CD8-positive, alpha-beta memory T cell (primary cell): ENCODE data around the gene ETV6. TPM values are rescaled to one million over a fixed set of nuclear protein-coding genes. Genes with fewer than 3 reads are reported as not detected.

Experiments used
- CTCF ChIA-PET: fragments of 350-600 bp; sonication (Branson Sonifier 250); formaldehyde crosslinking; loops from one replicate; lab custom pipeline; 2021; ENCODE audit warnings: antibody characterized with exemption; lab: Charles Lee
- POLR2A ChIA-PET: fragments of 350-600 bp; sonication (Branson Sonifier 250); formaldehyde crosslinking; loops from one replicate; lab custom pipeline; 2021; ENCODE audit warnings: antibody characterized with exemption; lab: Charles Lee
- DNase-seq, 5 donors: peaks; one replicate each; pipeline versions ENCODE4 v3.0.0 to v3.0.0-alpha.2; 2020 to 2022; ENCODE audit warnings: mixed read lengths in 1 of 5
- H3K27ac ChIP-seq: one replicate; pipeline ENCODE4 v1.7.0; 2013; ENCODE audit warnings: low read depth, mild to moderate bottlenecking, low read length, moderate library complexity
- H3K27me3 ChIP-seq: 2 replicates; pipeline ENCODE4 v1.7.0; 2013; ENCODE audit warnings: low read length, mild to moderate bottlenecking; ENCODE audit not compliant: insufficient read depth, poor library complexity, severe bottlenecking
- H3K36me3 ChIP-seq: 2 replicates; pipeline ENCODE4 v1.7.0; 2013; ENCODE audit warnings: mild to moderate bottlenecking, low read length, moderate library complexity; ENCODE audit not compliant: insufficient read depth
- H3K4me1 ChIP-seq: 2 replicates; pipeline ENCODE4 v1.7.0; 2013; ENCODE audit warnings: mild to moderate bottlenecking, low read length, moderate library complexity; ENCODE audit not compliant: insufficient read depth
- H3K4me3 ChIP-seq: 2 replicates; pipeline ENCODE4 v1.7.0; 2013; ENCODE audit warnings: mild to moderate bottlenecking, low read length
- H3K9me3 ChIP-seq: 2 replicates; pipeline ENCODE4 v1.7.0; 2013; ENCODE audit warnings: mild to moderate bottlenecking, low read length
- H3K27ac Mint-ChIP-seq, 8 donors: one replicate each; pipeline ENCODE4 v1.8.0; 2020 to 2021; ENCODE audit warnings: mixed read lengths in 8 of 8, mild to moderate bottlenecking in 6 of 8, inconsistent platforms in 3 of 8, moderate library complexity in 3 of 8
- H3K27me3 Mint-ChIP-seq, 2 donors: one replicate each; pipeline ENCODE4 v1.8.0; 2020 to 2021; ENCODE audit warnings: mixed read lengths in 2 of 2, mild to moderate bottlenecking in 1 of 2, moderate library complexity in 1 of 2
- H3K36me3 Mint-ChIP-seq, 3 donors: one replicate each; pipeline ENCODE4 v1.8.0; 2020 to 2021; ENCODE audit warnings: mixed read lengths in 3 of 3, inconsistent platforms in 1 of 3, mild to moderate bottlenecking in 1 of 3
- H3K4me1 Mint-ChIP-seq, 3 donors: one replicate each; pipeline ENCODE4 v1.8.0; 2020 to 2021; ENCODE audit warnings: mixed read lengths in 3 of 3, inconsistent platforms in 1 of 3, mild to moderate bottlenecking in 1 of 3
- H3K4me3 Mint-ChIP-seq, 7 donors: one replicate each; pipeline ENCODE4 v1.8.0; 2020 to 2021; ENCODE audit warnings: mixed read lengths in 7 of 7, mild to moderate bottlenecking in 6 of 7, moderate library complexity in 4 of 7, inconsistent platforms in 2 of 7
- H3K9me3 Mint-ChIP-seq, 5 donors: one replicate each; pipeline ENCODE4 v1.8.0; 2020 to 2022; ENCODE audit warnings: mixed read lengths in 5 of 5, mild to moderate bottlenecking in 3 of 5, moderate library complexity in 2 of 5, inconsistent platforms in 1 of 5
- polyA plus RNA-seq: library from polyadenylated mRNA; unstranded; fragments of 300-500 nt; fragmentation: Illumina TruSeq; gene quantifications from one replicate; pipeline ENCODE4 v1.2.3, GENCODE V29; 2021
- total RNA-seq, 2 experiments: library from RNA; stranded (reverse); gene quantifications; one replicate each; pipeline ENCODE4 v1.2.3, GENCODE V29; 2021

The ETV6 gene
- total and polyA plus RNA-seq, 3 experiments from 2014 or later, result 6.0 to 51.5 (median 49.3) TPM

DNA sequence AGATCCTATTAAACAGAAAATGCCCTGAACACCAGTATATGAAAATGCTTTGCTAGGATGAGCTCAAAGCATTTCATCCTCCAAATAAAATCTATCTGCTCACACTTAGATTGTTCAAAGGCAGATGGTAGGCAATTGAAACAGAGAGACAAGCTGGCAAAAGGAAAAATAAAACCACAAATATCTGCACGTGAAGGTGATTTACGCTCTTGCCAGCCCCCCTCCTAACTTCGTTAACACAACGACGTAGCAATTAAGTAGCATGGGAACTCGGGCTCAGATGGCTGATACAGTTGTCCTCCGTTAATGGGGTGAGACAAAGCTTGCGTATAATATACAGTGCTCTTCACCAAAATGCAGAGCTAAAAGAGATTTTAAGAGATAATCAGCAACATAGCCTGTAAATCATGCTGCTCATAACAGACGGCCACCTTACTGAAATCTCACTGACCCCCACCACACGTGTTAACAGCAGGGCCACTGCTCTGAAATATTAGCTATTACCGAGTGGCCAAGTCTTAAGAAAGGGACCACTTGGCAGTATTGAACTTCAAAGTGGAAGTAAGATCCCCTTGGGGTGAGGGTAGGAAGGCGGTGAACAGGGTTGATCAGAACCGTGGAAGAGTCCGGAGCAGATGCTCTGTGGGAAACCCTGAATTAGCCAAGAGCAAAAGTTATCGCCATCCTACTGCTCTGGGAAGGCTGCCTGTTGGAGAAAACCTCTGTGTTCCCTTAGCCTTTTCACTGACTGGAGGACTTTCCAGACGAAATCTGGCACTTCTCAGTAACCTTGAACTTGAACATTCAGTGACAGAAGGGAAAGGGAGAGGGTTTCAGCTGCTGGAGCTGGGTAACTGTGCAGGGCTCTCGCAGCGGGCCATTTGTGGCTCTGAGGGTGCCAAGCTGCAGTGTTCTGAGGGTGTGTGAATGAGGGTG lies 23.1 kb downstream of the ETV6 start:
- Mint-ChIP-seq H3K27me3 (no peaks in the 10 kb centered on the region), H3K9me3 (no peaks in the 10 kb centered on the region), H3K4me3 (no peak overlapping the region), H3K4me1 (peaks cover 37 to 87% (median 76%) of the 10 kb centered on the region in 3 donors), H3K27ac (peak overlapping the region in 3 of 8 donors; percentile 9 to 39 (median 31)), H3K36me3 (peaks cover 0 to 3% (median 2%) of the 10 kb centered on the region in 3 donors)
- DNase-seq, result no peak
- H3K4me1 ChIP-seq, result peaks cover 9% of the 10 kb centered on the region
- no peaks in the 10 kb centered on the region for H3K27me3 ChIP-seq
- no peak overlapping the region for H3K4me3 ChIP-seq
- no peak overlapping the region for H3K27ac ChIP-seq
- no peaks in the 10 kb centered on the region for H3K9me3 ChIP-seq
- ChIA-PET POLR2A (interaction anchor here (0.9 kb wide), 1 partner anchor 360 kb away, joined by 3 read pairs; no protein-coding TSS in a partner anchor), CTCF (no interaction called here)
- no peaks in the 10 kb centered on the region for H3K36me3 ChIP-seq

DNA sequence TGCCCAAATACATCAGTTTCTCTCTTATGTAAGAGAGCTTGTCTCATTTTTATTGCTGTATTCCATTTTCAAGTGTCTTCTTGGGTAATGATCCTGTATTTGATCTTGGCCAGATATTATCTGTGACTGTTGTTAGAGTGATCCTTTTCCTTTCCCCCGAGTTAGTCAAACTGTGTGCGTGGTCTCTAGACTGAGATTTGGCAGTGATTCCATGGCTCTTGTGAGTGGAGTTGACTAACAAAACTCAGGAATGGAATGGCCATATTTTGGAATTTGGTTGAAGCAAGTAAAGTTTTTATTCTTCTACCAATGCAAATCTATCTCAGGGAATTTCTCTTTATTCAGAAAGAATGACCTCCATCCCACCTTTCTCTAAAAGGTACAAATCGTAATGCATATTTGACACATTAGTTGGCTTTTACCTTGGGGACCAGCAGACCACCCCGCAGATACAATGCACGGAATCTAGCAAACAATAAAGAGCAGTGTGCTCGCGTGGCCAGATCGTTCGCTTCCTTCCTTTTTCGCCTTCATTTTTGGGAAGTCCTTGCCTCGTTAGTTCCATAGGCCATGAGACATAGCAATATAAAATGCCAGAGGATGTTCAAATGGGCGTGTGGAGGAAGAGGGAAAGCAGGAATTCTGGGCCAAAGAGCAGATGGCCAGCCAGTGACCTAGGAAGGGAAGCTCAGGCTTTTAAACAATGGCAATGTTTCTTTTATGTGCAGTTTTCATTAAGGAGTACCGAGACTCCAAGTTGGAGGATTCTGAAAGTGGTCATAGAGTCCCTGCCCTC lies 24.4 kb downstream of the ETV6 start:
- no peak for DNase-seq
- peaks cover 33 to 78% (median 71%) of the 10 kb centered on the region in 3 donors for H3K4me1 Mint-ChIP-seq
- Histone ChIP-seq H3K27me3 (no peaks in the 10 kb centered on the region), H3K36me3 (no peaks in the 10 kb centered on the region), H3K27ac (no peak overlapping the region), H3K4me1 (peaks cover 9% of the 10 kb centered on the region), H3K4me3 (no peak overlapping the region), H3K9me3 (no peaks in the 10 kb centered on the region)
- CTCF ChIA-PET, result interaction anchor here (1.1 kb wide), 1 partner anchor 58 kb away, joined by 4 read pairs; no protein-coding TSS in a partner anchor
- H3K27ac Mint-ChIP-seq, result peak overlapping the region in 1 of 8 donors; percentile 49
- peaks cover 0 to 10% (median 7%) of the 10 kb centered on the region in 3 donors for H3K36me3 Mint-ChIP-seq
- H3K4me3 Mint-ChIP-seq, result no peak overlapping the region
- H3K27me3 Mint-ChIP-seq, result no peaks in the 10 kb centered on the region
- POLR2A ChIA-PET, result no interaction called here
- H3K9me3 Mint-ChIP-seq, result no peaks in the 10 kb centered on the region

DNA sequence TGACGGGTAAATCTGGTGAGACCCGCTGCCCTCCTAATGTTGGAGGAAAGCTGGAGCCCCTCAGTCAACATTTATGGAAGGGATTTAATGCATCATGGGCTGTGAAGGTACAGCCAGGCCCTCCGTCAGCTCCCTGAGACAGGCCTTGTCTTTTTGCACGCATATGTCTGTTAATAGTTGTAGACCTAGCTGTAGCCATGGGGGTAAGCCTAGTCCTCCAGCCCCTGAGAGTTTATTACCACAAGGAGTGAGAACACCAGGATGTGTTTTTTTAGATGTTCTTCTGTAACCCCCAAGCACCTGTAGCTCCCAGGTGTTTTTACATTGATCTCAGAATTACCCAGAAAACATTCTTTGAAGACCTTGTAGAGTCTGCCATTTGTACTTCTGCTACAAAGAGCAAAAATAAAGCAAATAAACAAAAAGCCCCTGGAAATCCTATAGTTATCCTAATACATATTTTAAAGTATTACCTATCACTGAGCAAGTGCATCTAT lies 25.5 kb downstream of the ETV6 start:
- CTCF ChIA-PET, result interaction anchor here (1.1 kb wide), 1 partner anchor 57 kb away, joined by 4 read pairs; no protein-coding TSS in a partner anchor
- Mint-ChIP-seq H3K9me3 (no peaks in the 10 kb centered on the region), H3K4me1 (peaks cover 28 to 74% (median 66%) of the 10 kb centered on the region in 3 donors), H3K27me3 (no peaks in the 10 kb centered on the region), H3K4me3 (no peak overlapping the region), H3K36me3 (peaks cover 0 to 10% (median 7%) of the 10 kb centered on the region in 3 donors), H3K27ac (peak overlapping the region in 1 of 8 donors; percentile 56)
- Histone ChIP-seq H3K9me3 (no peaks in the 10 kb centered on the region), H3K36me3 (no peaks in the 10 kb centered on the region), H3K27ac (no peak overlapping the region), H3K27me3 (no peaks in the 10 kb centered on the region), H3K4me1 (peaks cover 9% of the 10 kb centered on the region), H3K4me3 (no peak overlapping the region)
- POLR2A ChIA-PET, result no interaction called here
- DNase-seq, result no peak

DNA sequence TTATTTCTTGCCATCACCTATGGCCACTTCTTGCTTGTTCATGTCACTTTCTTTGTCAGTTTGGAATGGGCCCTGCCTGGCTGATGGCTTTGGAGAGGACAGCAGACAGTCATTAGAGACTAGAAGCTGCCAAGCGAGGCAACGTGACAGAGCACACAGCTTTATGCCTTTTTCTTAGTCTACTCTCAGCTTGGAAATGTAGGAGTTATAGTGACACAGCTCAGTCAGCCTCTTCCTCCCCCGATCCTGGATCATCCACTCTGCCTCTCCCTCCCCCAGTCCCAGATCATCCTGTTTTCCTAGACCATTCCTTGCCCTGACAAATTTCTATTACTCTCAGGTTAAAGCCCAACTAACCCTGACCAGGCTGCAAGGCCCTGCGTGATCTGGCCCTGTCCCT lies 26.6 kb downstream of the ETV6 start:
- H3K9me3 ChIP-seq, result no peaks in the 10 kb centered on the region
- peaks cover 9% of the 10 kb centered on the region for H3K4me1 ChIP-seq
- Mint-ChIP-seq H3K27ac (peak overlapping the region in 2 of 8 donors; percentile 10 to 66), H3K4me1 (peaks cover 29 to 73% (median 70%) of the 10 kb centered on the region in 3 donors), H3K36me3 (peaks cover 0 to 10% (median 9%) of the 10 kb centered on the region in 3 donors), H3K27me3 (no peaks in the 10 kb centered on the region), H3K9me3 (no peaks in the 10 kb centered on the region), H3K4me3 (no peak overlapping the region)
- no peak overlapping the region for H3K4me3 ChIP-seq
- no peaks in the 10 kb centered on the region for H3K36me3 ChIP-seq
- no peak for DNase-seq
- CTCF ChIA-PET, result interaction anchor here (1.0 kb wide), 1 partner anchor 10 kb away, joined by 3 read pairs; no protein-coding TSS in a partner anchor
- POLR2A ChIA-PET, result interaction anchor here (0.6 kb wide), 1 partner anchor 708 kb away, joined by 5 read pairs; no protein-coding TSS in a partner anchor
- H3K27me3 ChIP-seq, result no peaks in the 10 kb centered on the region
- no peak overlapping the region for H3K27ac ChIP-seq

DNA sequence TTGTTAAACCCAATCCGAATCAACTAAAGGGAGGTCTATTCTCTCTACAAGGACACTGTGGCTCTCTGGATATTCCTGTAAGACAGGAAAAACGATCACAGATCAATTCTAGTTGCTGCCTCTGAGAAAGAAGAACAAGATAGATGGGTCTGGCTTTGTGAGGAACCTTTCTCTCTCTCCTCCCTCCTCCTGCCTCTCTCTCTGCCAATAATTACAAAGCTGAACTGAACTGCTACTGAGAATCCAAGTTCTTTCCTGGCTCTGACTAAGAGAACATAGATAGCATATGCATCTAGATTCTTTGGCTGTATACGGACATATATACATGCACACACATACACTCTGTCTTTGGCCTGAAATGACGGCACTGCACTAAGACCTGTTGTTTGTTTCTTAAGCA lies 27.6 kb downstream of the ETV6 start:
- Mint-ChIP-seq H3K4me1 (peaks cover 27 to 65% (median 64%) of the 10 kb centered on the region in 3 donors), H3K27ac (no peak overlapping the region), H3K9me3 (no peaks in the 10 kb centered on the region), H3K4me3 (no peak overlapping the region), H3K27me3 (no peaks in the 10 kb centered on the region), H3K36me3 (peaks cover 6 to 12% (median 10%) of the 10 kb centered on the region in 3 donors)
- Histone ChIP-seq H3K9me3 (no peaks in the 10 kb centered on the region), H3K4me1 (peaks cover 9% of the 10 kb centered on the region), H3K27ac (no peak overlapping the region), H3K27me3 (no peaks in the 10 kb centered on the region), H3K4me3 (no peak overlapping the region), H3K36me3 (no peaks in the 10 kb centered on the region)
- ChIA-PET CTCF (no interaction called here), POLR2A (no interaction called here)
- no peak for DNase-seq

DNA sequence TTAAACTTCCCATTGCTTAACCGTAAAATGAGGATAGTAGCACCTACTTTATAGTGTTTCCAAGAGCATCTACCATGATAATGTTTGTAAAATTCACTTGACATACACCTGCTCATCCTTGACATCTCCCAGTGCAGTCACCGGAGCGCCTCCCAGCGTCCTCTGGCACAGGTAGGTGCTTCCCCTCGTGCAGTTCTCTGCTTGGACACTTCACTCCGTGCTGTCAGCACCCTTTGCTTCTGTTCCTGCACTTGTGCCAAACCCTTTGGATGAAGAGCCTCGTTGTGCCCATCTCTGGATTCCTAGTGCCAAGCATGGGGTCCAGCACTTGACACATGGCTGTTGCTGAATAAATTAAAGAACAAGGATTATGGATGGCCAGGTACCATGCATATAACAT lies 28.3 kb downstream of the ETV6 start:
- H3K27me3 ChIP-seq, result no peaks in the 10 kb centered on the region
- H3K36me3 ChIP-seq, result no peaks in the 10 kb centered on the region
- Mint-ChIP-seq H3K9me3 (no peaks in the 10 kb centered on the region), H3K36me3 (peaks cover 7 to 12% (median 10%) of the 10 kb centered on the region in 3 donors), H3K27me3 (no peaks in the 10 kb centered on the region), H3K4me1 (peaks cover 25 to 66% (median 59%) of the 10 kb centered on the region in 3 donors), H3K4me3 (no peak overlapping the region), H3K27ac (no peak overlapping the region)
- H3K4me3 ChIP-seq, result no peak overlapping the region
- ChIA-PET CTCF (no interaction called here), POLR2A (no interaction called here)
- no peak overlapping the region for H3K27ac ChIP-seq
- no peak for DNase-seq
- peaks cover 9% of the 10 kb centered on the region for H3K4me1 ChIP-seq
- no peaks in the 10 kb centered on the region for H3K9me3 ChIP-seq

DNA sequence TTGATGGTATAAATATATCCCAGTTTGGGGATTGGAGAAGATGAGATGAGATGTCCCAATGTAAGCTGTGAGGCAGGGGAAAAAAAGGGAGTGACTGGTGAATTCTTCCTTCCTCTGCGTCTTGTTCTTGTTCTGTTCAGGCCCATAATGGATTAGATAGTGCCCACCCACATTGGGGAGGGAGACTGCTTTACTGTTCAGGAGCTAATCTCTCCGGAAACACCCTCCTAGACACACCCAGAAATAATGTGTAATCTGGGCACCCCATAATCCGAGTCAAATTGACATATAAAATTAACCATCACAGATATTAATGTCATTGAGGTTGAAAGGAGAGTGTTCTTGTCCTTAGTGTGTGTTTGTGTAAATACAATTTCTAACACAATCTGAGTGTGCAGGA lies 29.3 kb downstream of the ETV6 start:
- Histone ChIP-seq H3K4me3 (no peak overlapping the region), H3K27ac (no peak overlapping the region), H3K9me3 (no peaks in the 10 kb centered on the region), H3K36me3 (no peaks in the 10 kb centered on the region), H3K27me3 (no peaks in the 10 kb centered on the region), H3K4me1 (peaks cover 9% of the 10 kb centered on the region)
- Mint-ChIP-seq H3K36me3 (peaks cover 7 to 12% (median 10%) of the 10 kb centered on the region in 3 donors), H3K27ac (no peak overlapping the region), H3K27me3 (no peaks in the 10 kb centered on the region), H3K4me3 (no peak overlapping the region), H3K9me3 (no peaks in the 10 kb centered on the region), H3K4me1 (peaks cover 21 to 63% (median 59%) of the 10 kb centered on the region in 3 donors)
- CTCF ChIA-PET, result interaction anchor here (0.6 kb wide), 1 partner anchor 37 kb away, joined by 4 read pairs; no protein-coding TSS in a partner anchor
- no peak for DNase-seq
- POLR2A ChIA-PET, result no interaction called here
